Fibroblast of upper back skin (primary cell): ENCODE results near the gene CPNE5.
"Not testable (repeated sequence)": the region's sequence is repeated elsewhere in the genome, so short reads cannot be mapped to it uniquely, and the experiment has no call there.

Experiments
- DNase-seq: peaks from one replicate; pipeline ENCODE4 v3.0.0-alpha.2; 2013

CPNE5 gene

DNA sequence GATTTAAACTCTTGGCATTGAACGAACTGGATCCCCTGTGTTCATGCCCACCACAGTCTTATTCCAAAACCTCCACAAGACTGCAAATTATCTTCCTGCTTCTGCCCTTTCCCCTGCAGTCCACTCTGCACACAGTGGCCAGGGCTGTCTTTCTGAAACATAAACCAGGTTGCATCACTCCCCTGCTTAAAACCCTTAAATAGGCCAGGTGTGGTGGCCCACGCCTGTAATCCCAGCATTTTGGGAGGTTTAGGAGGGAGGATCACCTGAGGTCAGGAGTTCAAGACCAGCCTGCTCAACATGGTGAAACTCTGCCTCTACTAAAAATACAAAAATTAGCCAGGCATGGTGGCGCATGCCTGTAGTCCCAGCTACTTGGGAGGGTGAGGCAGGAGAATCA, 26.2 kb downstream of the CPNE5 start:
- DNase-seq: not testable (repeated sequence)

DNA sequence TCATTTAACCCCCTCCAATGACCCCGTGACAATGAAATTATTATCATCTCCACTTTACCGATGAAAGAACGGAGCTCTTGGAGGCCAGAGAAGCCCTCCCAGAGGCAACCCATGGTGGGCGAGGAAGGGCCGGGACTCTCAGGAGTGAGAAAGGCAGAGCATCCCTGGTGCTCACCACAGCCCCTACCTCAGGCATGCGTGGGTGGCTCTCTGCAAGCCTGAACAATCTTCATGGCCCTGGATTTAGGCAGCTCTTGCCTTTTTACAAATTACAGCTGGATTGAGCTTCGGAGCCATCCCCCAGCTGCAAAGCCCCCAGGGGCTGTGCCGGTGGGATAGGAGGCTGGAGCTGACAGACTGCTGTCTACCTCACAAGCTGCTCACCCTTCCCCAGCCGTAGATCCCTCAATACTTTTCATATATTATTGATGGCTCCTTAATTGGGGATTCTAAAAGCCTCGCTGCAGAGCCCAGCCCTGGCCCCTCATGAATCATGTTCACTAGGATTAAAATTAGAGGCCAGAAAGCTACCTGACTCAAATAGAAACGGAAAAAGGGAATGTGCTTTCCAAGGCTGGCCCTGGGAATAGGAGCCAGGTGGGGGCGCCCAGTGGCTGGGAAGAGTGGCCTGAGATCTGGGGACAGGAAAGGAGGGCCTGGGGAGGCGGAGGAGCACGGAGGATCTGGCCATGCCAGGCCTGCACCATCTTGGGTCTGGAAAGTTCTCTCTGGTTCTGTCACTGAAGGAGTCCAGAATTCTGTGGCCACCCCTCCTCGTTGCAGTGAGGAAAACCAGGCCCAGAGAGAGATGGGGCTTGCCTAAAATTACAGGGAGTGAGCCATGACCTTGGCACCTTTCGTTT, 29.1 kb downstream of the CPNE5 start:
- DNase-seq: no peak

DNA sequence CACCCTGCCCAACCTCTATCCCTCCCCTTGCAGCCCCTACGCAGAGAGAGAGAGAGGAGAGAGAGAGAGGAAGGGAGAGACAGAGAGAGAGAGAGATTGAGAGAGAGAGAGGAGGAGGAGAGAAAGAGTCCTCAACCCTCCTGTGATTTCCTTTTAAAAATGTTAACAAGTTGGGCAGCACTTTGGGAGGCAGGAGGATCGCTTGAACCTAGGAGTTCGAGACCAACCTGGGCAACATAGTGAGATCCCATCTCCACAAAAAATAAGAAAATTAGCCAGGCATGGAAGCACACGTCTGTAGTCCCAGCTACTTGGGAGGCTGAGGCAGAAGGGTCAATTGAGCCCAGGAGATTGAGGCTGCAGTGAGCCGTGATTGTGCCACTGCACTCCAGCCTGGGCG, 30.1 kb downstream of the CPNE5 start:
- no peak for DNase-seq

DNA sequence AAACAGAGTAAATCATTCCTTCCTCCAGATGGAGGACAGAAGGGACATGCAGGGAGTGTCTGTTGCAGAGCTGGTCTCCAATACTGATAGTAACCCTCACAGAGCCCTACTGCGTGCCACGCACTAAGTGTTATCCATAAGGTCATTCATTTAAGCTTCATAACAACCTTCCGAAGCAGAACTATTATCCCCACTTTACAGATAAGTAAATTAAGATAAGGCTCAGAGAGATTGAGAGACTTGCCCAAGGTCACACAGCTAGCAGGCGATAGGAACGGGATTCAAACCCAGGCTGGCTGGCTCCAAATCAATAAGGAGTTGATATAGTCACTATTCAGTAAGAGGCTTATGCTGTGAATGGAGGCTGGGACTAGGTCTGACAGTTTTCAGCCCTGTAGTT, 30.6 kb downstream of the CPNE5 start:
- no peak for DNase-seq

DNA sequence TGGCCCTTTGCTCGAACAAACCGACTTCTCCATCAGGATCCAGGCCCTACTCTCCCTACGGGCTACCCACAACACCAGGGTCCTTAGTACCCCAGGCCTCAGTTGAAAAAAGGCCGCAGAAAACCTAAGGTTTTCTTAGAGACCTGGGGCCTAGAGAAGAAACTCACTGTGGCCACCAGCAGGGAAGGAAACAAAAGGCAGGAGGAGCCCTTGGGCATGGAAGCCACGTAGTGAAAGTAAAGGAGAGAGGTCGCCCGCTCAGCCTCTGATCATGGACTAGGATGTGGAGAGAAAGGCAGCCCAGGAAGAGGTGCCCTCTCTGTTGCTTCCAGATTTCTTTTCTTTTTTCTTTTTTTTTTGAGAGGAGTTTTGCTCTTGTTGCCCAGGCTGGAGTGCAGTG, 31.5 kb downstream of the CPNE5 start:
- no peak for DNase-seq

DNA sequence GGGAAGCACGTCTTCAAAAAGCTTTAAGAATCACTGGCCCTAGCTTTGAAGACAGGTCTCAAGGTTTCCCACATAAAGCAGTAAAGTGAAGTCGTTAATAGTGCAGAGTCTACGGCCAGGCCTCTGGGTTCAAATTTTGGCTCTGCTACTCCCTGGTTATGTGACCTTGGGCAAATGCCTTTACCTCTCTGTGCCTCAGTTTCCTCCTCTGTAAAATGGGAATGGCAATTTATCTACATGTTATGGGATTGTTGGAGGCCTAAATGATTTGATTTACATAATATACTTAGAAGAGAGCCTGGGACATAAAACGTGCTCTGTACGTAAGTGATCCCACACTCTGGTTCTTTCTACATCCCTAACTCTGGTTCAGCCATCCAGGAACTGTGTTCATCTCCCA, 32.1 kb downstream of the CPNE5 start:
- no peak for DNase-seq

DNA sequence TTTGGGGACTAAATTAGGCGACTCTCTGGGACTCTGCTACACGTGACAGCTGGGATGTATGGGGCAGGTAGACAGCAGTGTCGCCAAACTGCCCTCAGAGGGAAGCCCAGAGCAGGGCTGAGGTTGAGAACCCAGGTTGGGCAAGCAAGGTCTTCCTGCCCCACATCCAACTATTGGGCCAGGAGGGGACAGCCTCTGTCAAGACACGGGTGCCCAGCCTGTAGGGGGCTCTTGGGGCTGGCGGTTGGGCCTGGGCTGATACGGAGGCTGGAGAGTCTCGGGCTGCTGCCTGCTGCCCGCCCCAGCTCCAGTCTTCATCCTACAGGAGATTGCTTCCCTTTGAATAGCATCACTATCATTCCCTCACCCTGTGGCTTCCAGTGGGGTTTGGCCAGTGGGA, 33.3 kb downstream of the CPNE5 start:
- no peak for DNase-seq

DNA sequence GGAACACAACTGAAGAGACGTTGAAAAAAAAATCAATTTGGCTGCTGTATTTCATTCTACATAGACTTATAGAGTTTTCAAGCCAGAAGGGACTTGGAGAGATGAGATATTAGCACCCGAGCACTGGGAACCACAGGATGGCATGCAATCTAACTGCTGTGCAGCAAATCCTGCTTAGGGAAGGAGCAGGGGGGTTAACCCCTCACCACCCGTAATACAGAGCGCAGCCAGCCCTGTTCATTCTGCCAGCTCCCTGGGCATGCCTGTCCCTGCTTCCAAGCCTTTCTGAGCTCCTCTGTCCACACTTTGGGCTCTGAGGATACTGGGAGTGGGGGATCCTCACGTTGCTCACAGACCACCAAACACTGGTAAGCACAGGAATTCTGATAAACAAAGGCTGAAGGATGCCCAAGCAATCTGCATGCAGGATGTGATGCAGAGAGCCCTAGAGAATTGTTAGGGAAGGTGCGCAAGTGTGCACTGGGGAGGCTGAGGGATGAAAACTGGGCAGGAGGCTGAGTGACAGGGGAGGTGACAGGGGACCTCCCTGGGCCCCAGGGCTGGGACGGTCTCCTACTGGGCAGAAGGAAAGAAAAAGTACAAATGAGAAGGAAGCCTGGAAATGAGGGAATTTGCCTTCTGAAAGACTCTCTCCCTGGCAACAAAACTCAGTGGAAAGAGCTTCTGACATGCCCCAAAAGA, 34.0 kb downstream of the CPNE5 start:
- DNase-seq: no peak

DNA sequence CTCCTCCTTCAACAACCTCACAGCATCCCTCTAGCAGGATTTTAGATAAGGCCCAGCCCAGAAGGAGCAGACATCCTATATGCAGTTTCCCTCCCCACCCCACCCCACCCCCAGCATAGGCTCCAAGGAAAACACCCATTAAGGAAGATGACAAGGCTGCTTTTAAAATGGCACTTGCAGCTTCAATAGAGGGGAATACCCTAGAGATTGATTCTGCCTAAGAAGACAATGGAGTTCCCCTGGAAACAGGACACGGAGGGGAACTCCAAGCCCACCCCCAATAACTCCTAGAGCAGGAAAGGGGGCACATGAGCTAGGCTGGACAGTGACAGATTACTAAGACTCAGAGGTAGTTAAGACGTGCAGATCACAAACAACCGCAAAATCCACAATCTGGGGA, 34.7 kb downstream of the CPNE5 start:
- DNase-seq: no peak

DNA sequence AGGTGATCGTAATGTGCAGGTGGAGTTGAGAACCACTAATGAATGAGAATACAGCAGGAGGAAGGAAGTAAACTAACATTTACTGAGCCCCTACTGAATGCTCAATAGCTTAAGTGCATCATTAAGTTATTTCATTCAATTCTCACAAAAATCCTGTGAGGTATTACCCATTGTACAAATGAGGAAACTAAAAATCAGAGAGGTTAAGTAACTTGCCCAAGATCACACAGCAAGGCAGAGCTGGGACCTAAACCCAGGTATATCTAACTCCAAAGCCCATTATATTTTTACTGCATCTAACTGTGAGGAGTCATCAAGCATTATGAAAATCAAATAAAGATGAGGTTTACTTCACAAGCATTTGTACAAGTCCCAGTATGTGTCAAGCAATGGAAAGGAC, 35.3 kb downstream of the CPNE5 start:
- DNase-seq: no peak

DNA sequence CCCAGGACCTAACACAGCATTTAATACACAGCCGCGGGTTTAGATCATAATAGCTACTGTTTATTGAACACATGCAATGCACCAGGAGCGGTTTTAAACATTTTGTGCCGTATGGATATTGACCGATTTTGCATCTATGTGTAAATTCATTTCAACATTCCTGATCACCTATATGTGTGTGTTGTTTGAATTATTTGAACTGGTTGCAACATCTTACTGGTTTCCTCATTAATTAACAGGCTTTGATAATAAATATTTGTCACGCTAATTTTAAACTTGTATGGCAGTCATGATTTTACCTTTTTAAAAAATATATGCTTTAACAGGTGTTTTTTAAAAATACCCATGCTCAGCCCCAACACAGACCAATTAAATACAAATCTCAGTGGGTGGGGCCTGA, 35.8 kb downstream of the CPNE5 start:
- no peak for DNase-seq

DNA sequence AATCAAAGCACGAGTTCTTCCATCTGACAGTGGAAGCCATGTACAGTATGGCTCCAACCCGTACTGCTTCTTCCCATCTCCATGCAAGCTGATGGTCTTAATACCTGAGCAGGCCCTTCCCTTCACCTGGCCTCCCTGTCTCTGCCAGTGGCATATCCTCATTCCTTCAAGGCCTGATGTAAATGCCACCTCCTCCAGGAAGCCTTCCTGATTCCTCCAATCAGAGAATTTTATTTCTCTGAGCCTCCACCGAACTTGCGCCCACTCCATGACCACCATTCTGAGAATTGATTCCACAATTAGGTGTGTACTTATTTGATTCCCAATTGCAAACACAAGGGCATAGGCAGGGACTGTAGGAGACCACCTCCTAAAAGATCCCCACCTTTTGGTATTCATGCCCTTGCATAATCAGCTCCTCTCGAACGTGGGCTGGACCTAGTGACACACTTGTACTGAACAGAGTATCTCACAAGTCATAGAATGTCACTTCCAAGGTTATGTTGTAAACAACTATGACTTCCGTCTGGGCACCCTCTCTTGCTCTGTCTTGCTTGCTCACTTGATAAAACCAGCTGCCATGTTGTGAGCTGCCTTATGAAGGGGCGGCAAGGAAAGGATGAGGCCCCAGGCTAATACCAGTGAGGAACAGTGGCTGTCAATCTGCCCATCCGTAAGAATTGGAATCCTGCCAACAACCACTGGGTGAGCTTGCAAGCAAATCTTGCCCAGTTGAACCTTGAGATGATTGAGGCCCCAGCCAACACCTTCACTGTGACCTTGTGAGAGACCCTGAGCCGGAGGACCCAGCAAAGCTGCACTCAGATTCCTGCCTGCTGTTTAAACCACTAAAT, 38.8 kb downstream of the CPNE5 start:
- no peak for DNase-seq

DNA sequence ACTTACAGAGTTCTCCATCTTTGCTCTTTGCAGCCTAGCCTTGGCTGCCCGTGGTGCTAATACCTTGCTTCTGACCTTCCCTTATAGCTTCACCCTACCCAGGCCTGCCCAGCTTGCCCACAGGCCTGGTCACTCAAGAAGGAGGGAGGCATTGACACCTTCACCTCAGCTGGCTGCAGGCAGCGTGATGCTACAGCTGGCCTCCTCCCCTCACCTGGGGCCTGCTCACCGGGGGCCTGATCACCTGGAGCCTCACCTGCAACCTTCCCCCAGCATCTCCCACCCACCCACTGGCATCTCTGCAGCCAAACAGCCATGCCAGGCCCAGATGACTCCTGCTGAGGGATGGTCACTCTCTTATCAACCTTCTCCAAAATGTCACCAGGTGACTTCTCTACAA, 40.4 kb downstream of the CPNE5 start:
- DNase-seq: no peak

DNA sequence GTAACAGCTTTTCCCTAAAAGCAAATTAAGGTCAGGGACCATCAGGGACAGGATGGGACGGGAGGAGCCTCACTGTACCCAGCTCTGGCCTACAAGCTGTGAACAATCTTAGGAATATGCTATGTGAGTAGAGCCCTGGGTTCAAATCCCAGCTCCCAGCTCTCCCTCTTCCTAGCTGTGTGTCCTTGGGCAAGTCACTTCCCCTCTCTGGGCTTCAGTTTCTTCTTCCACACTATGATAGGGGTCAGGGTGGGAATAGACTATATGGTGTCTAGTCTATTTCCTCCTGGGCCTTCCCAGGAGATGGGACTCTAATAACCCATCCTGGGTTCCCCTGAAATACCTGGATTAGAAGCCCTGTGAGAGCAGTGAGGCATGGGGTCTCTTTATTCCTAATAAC, 41.6 kb downstream of the CPNE5 start:
- no peak for DNase-seq

DNA sequence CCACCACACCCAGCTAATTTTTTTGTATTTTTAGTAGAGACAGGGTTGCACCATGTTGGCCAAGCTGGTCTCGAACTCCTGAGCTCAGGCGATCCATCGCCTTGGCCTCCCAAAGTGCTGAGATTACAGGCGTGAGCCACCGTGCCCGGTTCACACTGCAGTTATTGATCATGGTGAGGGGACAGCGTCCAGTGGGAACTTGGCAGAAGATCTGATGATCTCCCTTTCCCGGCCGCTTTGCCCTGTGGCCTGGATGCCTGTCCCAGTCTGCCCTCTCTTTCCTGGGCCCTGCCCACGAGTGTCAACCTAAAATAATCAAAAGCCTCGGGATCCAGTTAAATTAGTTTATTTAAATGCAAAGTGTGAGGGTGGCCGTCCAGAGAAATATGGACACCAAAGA, 42.2 kb downstream of the CPNE5 start:
- DNase-seq: no peak

DNA sequence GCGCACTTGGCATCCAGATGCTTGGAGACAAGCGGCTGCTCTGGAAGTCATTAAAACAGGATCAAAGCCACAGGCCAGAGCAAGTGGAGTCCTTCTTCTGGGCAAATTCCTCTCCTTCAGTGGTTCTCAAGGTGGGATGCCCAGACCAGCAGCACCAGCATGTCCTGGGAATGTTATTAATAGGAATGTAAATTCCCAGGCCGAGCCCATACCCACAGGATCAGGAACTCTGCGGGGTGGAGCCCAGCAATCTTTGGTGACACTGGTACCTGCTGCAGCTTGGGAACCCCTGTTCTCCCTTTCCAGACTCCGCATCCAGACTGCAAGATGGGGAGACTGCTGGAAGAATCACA, 44.6 kb downstream of the CPNE5 start:
- DNase-seq: no peak

DNA sequence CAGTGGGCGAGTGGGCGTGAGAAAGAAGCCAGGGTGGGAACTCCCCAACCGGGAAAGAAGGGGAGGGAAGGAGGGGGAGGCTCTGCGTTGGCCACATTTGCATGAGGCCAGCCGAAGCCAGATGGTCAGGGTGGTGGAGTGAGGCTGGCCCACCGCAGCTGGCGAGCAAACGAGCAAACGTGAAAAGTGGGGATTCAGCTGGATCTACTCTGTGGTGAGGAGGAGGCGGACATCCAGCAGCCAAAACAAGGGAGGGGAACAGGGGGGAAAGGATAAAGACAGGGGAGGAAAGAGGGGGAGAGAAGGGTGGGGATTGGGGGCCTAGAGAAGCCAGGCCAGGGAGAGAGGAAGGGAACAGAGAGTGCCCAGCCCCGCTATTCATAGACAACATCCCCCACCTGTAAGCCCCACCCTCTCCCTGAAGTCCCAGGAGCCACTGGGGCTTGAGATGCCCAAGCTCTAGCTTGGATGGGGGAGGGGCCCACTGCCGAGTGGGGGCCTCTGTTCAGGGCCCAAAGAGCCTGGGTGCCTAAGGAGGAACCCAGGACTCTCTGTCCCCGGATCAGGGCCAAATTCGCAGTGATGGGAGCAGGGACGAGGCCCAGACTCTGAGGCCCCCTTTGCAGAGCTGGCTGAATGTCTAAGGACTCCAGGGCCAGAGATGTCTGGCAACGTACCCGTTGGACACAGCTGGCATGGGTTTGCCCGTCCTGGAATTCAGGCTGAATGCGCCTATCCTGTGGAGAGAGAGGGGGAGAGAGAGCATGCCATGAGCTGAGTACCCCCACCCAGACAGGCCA, 45.1 kb downstream of the CPNE5 start:
- DNase-seq: no peak

DNA sequence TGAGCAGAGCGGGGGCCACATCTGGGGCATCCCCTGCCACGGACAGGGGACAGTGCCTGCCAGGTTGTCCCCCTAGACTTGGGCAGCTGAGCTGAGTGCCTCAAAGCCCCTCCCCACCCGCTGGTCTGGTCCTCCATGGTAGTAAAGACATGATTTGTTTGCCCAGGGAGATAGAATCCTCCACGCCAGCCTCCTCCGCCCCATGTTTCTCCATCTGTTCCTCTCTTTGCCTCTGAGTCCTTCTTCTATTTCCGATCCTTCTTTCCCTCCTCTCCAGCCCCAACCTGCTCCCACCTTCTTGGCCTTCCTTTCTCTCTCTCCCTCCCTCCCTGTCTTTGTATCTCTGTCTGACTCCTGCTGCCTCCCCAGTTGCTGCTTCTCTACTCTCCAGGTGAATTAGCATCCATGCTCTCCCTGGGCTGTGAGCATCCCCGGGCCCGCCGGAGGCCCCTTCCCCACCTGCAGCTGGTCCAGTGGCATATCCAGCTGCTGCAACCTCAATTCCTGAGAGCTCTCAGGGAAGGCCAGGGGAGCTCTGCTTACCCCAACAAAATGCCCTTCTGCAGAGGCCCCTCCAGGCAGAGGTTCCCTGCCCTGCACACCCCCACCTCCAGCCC, 45.8 kb downstream of the CPNE5 start:
- no peak for DNase-seq

DNA sequence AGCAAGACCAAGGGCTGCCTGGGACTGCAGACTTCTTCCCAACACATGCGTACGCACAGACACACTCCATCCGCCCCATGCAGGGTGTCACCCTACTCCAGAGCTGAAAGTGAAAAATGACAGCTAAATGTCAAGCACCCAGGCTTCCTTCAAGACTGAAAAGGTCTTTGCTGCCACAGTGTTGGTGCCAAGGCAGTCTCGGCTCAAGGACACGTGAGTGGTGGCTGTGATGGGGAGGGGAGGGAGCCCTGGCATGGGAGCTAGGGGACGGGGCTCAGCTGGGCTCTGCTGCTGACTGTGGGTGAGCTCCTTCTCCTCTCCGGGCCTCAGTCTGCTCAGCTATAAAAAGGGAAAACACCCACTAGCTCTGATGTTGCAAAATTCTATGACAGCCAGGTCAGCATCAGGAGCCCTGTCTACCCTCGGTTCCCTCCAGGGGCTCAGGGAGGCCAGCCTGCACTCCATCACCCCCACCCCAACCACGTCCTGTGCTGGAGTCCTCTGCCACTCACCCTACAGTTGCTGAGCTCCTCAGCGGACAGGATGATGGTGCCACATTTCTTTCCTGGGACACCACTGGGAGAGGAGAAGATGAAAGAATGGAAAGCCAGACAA, 47.6 kb downstream of the CPNE5 start:
- no peak for DNase-seq

DNA sequence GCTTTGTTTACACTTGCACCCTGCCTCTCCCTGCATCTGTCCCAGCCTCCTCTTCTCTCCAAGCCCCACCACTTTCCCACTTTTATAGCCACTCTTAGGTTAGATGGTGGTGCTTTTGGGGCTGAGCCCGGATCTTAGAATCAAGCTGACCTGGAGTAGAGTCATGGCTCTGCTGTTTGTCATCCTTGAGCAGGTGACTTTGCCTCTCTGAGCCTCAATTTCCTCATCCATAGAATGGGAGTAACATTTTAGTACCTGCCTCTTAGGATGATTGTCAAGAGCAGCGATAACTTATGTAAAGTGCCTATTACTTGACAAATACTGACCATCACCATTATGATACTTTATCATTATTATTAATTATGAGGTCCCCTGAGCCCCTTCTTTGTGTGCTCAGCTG, 48.2 kb downstream of the CPNE5 start:
- DNase-seq: no peak

DNA sequence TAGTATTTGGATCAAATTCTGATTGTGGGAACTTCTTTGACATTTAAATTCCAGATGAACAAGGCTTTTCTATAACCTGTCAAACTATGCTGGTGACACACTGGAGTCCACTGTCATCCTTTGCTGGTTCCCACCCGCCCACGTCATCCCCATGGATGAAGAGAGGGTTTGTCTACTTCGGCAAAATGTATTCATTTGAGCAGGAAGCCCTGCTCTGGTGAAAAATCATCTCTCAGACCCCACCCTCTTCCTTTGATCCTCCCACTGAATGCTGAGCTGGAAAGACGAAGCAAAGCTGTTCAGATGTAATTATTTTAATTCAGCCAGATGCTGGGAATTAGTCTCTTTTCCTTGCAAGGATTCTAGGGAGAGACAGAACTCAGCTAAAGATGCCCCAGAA, 50.5 kb downstream of the CPNE5 start:
- DNase-seq: no peak

DNA sequence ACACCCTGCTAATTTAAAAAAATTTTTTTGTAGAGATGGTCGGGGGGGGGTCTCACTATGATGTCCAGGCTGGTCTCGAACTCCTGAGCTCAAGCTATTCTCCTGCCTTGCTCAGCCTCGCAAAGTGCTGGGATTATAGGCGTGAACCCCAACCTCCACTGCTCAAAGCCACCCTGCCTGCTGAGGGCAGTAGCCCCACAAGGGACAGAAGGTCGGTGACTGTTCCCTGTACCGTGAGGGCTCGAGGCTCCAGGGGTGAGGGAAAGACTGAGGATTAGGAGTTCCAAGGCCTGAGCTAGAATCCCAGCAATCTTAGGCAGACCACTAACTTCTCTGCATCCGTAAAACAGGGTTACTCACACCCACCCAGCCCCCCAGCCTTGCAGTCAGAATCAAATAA, 51.1 kb downstream of the CPNE5 start:
- no peak for DNase-seq
